ENCODE results near the gene RNF133.

DNA sequence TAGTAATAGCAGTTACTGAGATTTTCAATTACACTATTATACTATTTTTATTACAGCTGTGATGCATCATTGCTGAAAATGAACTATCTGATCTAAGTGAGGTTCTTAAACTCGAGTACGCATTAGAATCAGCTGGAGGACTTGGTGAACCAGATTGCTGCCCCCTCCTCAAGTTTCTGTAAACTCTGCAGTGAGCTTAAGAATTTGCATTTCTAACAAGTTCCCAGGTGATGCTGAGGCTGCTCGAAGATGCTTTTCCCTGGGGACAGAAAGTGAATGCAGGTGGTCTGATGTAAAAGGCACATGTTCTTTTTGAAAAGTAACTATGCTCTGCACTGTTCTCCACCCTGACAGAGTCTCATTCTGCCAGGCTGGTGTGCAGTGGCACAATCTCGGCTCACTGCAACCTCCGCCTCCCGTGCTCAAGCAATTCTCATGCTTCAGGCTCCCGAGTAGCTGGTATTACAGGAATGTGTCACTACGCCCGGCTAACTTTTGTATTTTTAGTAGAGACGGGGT is 12.5 kb downstream of the RNF133 start:
- no peak for TF ChIP-seq POLR2A (IDR thresholded peaks at IDR 0.05)
- TF ChIP-seq, protein P1, sequence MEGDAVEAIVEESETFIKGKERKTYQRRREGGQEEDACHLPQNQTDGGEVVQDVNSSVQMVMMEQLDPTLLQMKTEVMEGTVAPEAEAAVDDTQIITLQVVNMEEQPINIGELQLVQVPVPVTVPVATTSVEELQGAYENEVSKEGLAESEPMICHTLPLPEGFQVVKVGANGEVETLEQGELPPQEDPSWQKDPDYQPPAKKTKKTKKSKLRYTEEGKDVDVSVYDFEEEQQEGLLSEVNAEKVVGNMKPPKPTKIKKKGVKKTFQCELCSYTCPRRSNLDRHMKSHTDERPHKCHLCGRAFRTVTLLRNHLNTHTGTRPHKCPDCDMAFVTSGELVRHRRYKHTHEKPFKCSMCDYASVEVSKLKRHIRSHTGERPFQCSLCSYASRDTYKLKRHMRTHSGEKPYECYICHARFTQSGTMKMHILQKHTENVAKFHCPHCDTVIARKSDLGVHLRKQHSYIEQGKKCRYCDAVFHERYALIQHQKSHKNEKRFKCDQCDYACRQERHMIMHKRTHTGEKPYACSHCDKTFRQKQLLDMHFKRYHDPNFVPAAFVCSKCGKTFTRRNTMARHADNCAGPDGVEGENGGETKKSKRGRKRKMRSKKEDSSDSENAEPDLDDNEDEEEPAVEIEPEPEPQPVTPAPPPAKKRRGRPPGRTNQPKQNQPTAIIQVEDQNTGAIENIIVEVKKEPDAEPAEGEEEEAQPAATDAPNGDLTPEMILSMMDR (IDR thresholded peaks at IDR 0.05), result no peak
